GM10266 (cell line): Measurements from ENCODE around the gene PITPNC1.

Experiments
- DNase-seq: peaks from one replicate; pipeline ENCODE4 v3.0.0; 2012; ENCODE audit errors: extremely low spot score
- CTCF ChIP-seq: IDR thresholded peaks from 2 replicates; pipeline ENCODE4 v1.5.1; 2012; ENCODE audit warnings: mild to moderate bottlenecking, low read depth; ENCODE audit not compliant: control insufficient read depth, insufficient read depth; ENCODE audit errors: missing control alignments

Gene PITPNC1

DNA sequence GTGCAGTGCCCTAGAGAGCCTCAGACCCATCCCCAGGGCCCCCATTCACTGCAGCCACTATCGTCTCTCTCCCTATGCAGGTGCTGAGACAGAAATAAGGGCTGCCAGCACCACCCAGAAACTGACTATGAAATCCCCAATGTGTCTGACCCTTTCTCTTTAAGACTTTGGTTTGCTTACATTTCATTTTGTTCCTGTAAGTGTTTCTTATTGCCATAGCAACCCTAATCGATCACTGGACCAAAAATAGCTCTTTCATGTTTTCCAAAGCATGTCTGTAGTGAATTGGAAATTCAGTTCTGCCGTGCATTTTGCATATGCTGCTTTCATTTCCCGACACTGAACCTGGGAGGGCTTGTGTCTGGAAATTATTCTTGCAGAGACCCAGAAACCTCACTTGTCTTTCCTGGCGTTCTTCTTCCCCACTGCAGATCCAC, 192.0 kb downstream of the PITPNC1 start:
- TF ChIP-seq CTCF: no peak
- no peak for DNase-seq

DNA sequence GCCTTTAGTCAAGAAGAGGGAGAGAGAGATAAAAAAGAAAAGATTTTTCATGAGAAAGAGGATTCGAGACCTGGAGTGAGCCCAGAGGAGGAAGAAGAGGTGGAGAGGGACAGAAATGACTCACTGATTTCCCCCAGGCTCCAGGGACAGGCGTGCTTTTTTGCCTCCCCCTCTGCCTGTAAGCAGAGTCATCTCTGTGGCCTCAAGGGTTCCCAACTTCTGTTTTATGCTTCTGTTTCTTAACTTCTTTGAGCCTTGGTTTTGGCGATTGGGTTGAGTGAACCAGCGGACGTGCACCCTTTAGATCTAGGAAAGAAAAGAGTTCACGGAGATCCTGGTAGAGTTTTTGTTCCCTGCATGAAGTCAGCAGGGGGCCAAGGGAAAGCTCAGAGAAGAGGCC, 192.8 kb downstream of the PITPNC1 start:
- no peak for DNase-seq
- TF ChIP-seq CTCF: no peak

DNA sequence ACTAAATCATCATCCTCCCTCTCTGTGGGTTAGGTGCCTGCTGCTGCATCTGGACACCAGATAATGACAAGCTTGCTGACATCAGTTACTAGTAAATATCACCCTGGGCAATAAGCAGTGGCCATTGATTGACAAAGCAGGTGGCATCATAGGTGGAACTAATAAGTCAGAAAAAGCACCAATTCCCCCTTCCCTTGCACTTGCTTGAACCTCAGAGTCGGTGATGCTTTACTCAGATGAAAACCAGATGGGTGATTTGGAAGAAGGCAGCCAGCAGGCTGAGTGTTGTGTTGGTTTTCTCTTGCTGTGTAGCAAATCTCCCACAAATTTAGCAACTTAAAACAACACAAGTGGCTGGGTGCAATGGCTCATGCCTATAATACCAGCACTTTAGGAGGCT, 193.7 kb downstream of the PITPNC1 start:
- no peak for TF ChIP-seq CTCF
- no peak for DNase-seq

GRCh38 chr17:67571478-67571877, 194.4 kb downstream of the PITPNC1 start:
- no peak for DNase-seq

GRCh38 chr17:67573987-67574657, 197.0 kb downstream of the PITPNC1 start:
- DNase-seq: no peak
- no peak for TF ChIP-seq CTCF

More at GRCh38 chr17:67571478-67571877, 194.4 kb downstream of the PITPNC1 start:
- no peak for TF ChIP-seq CTCF

DNA sequence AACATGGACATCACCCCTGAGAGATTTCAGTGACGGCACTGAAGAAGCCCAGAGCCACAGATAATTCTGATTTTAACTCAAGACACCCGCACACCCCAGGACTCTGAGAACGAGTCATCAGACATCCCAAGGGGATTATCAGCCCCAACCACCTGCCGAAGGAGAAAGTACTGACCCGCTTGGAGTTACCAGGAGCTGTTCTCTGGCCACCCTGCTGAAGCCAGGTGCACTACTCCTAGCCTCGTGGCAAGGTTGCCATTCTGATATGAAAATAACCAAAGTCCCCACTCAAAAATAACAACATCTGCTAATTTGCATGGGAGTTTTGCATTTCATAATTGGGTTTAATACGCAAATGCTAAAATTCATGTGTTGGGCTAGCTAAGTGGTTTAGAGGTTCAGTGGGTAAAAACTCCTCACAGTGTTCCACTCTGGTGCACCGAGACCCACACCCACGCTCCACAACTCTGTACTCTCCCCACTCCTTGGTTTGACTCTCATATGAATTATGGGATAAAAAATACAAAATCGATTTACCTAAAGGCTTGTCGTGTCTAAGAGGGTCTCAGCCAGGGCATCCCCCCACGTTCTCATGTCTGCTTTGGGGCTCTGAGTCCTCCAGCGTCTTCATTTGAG, 197.7 kb downstream of the PITPNC1 start:
- DNase-seq: no peak
- TF ChIP-seq CTCF: no peak

GRCh38 chr17:67575325-67575724, 198.2 kb downstream of the PITPNC1 start:
- no peak for DNase-seq
- peak; percentile 62 for TF ChIP-seq CTCF
